Posterior cingulate gyrus (tissue), 11 donors: Measurements from ENCODE around the gene DUSP8.

Experiments
- DNase-seq, 10 donors: peaks; one replicate each; pipeline versions ENCODE4 v3.0.0 to v3.0.0-alpha.2; 2020 to 2021; ENCODE audit warnings: mixed read lengths in 3 of 10
- intact Hi-C: fragments of 100-400 bp; cut with DNase I; formaldehyde crosslinking; loops from one replicate; pipeline ENCODE4 v1.15.1; 2023

Gene DUSP8

DNA sequence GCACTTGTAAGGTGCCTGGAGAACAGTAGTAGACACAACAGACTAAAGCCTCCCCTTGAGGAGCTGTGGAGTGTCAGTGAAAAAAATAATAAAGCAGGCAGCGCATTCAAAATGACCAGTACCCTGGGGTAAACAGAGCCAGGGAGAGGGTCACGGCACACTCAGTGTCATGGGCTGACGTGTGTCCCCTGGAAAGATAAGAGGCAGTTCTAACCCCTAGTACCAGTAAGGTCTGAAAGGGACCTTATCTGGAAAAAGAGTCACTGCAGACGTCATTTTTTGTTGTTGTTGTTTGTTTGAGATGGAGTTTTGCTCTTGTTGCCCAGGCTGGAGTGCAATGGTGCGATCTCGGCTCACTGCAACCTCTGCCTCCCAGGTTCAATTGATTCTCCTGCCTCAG is 32.0 kb downstream of the DUSP8 start:
- no peak for DNase-seq
- intact Hi-C loops, result no loop called here

DNA sequence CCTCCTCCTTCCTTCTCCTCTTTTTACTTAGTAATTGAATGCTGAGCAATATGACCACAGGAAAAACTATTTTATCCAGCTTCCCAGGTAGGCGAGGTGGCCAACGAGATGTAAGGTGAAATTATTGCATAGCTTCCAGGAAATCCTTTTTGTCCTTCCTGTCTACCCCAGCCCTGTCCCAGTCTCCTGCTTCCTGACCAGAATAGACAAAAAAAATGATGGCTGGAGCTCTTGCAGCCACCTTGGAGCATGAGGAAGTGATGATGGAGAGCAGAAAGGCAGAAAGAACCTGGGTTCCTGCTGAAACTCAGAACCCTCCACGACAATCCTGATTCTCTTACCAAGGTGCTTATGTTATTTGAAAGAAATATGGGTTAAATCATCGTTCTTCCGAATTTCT is 33.9 kb downstream of the DUSP8 start:
- DNase-seq, result no peak
- intact Hi-C loops, result no loop called here

DNA sequence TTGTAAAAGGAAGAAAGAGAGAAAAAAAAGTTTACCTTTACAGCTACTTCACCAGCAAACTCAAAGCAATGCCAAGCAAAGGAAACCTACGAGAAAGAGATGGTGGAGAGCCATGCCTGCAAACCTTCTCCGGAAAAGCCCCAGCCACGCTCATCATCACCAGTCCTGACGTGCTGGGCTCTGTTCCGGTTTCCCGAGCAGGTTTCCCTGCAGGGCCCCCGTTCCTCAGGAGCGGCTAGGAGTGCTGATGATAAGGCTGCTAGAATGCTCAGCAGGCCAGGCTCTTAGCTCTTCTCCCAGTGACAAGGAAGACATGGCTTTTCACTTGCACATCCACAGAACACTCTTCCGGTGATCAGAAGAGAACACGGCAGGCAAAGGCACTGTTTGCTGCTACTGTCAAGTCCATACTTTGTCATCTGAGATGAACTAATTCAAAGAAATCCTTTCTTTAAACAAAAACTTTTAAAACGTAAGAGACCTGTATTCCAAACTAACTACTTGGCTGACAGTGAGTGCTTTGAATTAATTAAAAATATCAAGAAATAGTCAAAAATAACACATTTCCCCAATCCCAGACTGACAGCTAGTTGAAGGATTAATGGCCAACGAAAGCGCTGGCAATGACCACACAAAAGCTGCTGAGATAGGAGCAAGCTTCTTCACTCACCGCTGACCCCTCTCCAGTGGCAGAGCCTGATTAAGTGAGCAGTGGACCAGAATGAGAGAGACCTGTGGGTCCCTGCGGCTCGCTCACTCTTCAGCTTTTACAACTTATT is 35.8 kb downstream of the DUSP8 start:
- DNase-seq, result peak in 2 of 10 donors; percentile 48 to 66
- intact Hi-C loops, result no loop called here

DNA sequence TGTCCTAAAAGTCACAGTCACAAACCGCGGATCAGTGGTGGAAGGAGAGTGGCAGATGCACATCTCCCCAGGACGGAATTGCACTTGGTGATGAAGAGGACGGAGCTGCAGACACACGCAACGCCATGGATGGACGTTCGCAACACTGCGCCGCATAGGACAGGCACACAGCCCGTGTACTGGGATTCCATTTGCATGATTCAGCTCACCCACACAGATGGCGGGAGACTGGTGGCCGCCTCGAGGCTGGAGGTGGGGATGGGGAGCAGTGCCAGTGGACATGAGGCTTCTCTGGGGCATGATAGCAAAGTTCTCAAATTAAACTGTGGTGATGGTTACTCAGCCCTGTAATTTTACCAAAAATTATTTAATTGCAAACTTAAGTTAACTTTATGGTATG is 37.4 kb downstream of the DUSP8 start:
- intact Hi-C loops, result no loop called here
- DNase-seq, result peak in 3 of 10 donors; percentile 57 to 93 (median 84)

DNA sequence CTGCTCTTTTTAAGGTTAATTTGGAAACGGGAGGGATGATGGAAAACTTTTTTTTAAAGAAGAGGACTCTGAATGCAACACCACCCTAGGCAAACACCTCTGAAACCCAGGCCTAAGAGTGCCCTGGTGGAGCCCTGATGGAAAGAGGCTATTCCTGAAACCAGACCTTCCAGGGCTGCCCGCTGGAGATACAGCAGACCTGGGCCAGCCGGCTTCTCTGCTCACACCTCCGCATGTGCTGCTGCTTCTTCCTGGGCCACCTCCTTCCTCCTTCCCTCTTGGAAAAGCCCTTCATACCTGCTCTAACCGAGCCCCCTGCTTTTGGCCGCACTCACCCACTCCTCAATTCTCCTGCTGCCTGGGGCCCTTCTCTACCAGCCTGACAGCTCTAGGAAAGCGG is 37.9 kb downstream of the DUSP8 start:
- intact Hi-C loops, result no loop called here

DNA sequence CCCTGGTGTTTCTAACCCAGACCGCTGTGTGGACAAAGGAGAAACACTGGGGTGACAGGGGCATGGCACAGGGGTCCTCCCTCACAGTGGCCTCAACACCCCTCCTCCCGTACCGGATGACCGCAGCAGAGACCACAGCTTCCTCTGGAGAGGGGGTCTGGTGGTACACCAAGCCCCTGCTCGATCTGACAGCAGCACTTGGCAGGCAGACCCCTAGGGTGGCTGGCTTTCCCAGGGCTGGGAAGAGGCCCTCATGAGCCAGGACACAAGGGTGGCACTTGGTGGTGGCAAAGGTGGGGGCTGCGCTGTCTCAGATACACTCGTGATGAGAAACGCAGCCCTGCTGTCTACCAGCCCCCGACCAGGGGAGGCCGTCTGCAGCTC is 38.7 kb downstream of the DUSP8 start:
- intact Hi-C loops, result no loop called here
- DNase-seq, result peak in 1 of 10 donors; percentile 77

More for the DNA sequence above, 37.9 kb downstream of the DUSP8 start:
- peak in 2 of 10 donors; percentile 64 to 80 for DNase-seq

DNA sequence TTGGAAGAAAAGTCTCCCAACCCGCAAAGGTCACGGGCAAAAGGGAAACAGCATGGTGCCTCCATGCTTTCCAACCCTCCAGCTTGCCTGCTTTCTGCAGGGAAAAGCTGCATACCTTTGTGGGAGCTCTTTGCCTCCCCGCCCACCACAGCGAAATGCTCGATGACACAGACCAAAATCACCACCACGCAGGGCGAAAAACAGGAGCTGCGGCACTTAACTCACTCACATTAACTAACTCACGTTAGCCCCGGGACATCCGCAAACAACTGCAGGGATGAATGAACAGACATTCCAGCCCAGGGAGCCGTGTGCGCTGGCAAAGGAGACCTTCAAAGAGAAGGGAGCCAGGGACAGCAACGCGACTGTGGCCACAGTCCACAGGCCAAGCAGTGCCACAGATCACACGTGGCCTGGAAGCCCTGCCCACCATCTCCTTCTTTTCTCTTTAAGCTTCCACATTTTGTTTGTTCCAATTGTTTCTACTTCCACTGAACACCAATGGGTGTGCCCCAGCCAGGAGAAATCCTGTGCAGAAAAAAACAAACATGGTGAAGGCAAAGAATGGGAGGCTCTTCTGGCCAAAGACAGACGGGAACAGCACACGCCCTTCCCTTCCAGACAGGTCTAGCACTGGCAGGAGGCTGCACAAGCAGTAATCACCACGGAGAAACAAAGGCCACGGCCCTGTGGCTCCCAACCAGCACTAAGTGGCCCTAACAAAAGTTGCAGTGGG is 39.3 kb downstream of the DUSP8 start:
- DNase-seq, result peak in 1 of 10 donors; percentile 84
- intact Hi-C loops, result no loop called here

DNA sequence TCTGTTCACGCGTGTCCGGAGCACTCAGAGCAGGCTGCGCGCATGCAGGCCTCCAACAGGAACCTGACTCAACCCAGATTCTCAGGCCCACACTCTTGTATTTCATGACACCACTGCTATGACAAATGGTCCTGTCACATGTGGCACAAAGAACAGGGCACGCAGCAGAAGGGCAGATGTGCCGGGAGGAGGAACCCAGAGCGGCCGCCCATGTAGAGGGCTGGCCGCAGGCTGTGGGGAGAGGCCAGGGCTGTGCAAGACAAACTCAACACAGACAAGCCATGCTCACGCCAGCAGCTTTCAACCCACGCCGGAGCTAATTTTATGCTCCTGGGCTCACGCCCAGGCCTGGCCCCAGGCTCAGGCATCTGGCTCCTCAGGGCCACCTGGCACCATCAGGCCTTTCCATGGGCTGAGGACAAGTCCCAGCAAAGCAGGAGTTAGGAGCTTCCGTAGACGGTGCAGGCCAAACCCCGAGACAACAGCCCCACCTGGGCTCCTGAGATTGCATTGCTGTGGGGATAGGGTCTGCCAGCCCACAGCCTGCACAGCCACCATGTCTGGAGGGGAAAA is 40.0 kb downstream of the DUSP8 start:
- peak in 9 of 10 donors; percentile 43 to 96 (median 72) for DNase-seq
- intact Hi-C loops, result no loop called here

DNA sequence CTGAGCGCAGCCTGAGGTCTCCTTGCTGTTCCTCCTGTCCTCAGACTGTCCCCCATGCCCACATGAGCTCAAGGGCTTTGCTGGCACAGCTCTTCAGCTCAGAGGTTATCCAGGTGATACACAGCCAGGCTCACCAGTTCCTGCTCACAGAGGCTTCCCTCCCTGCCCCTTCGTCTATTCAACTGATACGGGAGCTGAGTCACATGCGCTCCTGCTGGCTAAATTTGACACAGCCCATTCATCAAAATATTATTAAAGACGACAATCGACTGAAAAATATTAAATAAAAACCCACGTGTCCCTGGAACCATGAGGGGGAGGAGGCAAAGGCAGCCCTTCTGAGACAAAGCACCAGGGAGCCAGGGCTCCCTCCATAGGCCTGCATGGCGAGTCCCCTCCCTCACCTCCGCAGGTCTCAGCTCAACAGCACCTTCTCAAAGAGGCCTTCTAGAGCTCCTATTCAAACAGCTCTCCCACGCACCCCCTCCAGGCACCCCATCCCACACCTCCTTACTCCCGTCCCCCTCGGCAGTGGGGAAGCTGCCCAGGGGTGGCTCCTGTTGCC is 40.5 kb downstream of the DUSP8 start:
- DNase-seq, result no peak
- intact Hi-C loops, result no loop called here

DNA sequence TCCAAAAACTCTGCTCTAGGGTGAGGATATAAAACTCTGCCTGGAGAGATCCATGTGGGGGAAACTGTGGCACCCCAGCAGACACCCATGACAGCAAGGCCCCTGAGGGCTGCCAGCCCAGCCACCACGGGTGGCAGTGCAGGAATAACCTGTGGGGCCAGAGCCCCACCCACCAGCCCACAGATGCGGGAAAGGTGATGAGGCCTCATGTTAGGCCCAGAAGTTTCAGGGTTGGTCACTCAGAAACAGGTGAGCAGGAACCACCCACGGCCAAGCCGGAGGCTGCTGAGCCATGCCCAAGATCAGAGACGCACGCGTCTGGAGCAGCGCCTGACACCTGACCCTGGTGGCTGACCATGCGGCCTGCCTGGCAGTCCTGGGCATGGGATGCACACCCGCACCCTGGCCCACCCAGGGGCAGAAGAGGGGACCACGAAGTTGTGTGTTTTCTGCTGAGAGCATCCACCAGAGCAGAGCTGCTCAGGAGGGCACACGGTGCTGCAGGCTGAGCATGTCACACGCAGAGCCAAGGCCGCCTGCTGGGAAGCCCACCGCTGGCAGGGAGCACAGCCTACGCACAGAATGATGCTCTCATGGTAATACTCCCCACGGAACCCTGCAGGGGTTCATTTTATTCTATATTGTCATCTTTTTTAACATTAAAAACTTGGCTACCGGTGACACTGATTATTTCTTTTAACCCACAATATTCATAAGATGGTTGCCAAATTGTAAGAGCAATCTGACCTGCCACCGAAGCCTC is 41.2 kb downstream of the DUSP8 start:
- no peak for DNase-seq
- intact Hi-C loops, result no loop called here

DNA sequence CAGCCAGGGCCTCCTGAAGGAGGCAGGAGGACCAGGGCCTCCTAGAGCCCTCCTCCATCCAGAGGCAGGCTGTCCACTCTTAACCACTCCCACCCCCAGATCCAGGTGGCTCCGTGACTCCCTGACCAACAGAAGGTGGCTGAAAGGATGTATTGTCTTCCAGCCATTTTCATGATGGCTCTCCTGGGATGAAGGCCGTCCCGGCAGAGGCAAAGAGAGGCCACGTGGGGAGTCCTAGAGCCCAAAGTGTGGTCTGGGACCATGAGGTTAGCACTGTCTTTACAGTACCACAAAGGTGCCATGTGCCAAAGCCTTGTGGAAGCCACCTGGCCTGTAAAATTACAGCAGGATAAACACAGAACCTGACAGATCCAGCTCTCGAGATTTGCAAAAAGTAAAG is 42.3 kb downstream of the DUSP8 start:
- intact Hi-C loops, result no loop called here
- no peak for DNase-seq

DNA sequence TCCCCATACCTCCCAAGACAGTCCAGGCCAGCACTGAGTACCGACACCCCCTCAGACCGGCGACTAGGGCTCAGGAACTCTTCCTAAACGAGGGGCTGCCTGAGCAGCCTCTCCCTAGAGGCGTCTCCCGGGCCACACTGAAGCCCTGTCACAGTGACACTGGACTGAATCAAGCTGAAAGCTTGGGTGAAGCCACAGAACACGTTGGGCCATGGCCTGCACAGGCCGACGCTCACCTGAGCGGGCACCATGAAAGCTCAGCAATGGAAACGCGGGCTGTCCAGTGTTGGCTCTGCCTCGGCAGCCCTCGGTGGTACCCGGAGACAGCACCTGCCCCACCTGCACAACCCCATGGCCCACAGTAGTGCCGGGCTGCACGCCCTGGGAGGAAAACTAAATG is 42.8 kb downstream of the DUSP8 start:
- intact Hi-C loops, result no loop called here
- DNase-seq, result no peak

DNA sequence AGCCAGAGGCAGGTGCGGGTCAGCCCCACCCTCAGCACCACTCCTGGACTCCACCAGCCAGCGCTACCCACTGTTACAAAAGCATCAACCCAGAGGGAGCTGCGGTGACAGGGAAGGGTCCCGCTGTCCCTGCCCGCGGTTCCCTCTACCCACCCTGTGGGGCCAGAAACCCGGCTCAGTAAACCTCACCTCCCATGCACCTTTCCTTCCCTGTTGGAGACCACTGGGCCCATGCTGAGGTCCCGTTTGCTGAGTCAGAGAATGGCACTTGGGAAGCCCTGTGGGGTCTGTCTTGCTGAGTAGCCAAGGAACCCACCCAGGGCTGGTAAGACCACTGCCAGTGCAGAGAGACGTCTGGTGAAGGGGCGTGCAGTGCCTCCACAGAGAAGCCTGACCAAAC is 43.4 kb downstream of the DUSP8 start:
- DNase-seq, result no peak
- intact Hi-C loops, result no loop called here

DNA sequence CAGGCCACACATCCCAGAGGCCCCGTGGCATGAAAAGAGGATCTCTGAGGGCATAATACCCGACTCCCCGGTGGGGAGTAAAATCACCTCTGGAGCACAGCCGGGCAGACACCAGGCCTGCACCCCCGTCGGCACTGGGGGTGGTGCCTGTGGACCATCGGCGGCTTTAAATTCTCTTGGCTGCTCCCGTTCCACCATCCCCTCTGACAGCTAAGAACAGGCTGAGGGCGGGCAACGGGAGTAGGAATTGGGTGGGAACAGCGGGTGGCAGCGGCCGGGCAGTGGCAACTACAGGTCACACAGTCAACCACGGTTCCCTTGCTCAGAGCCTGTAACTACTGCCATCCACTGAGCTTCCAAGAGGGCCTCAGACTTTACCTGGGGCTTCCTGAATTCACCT is 45.3 kb downstream of the DUSP8 start:
- no peak for DNase-seq
- intact Hi-C loops, result no loop called here

DNA sequence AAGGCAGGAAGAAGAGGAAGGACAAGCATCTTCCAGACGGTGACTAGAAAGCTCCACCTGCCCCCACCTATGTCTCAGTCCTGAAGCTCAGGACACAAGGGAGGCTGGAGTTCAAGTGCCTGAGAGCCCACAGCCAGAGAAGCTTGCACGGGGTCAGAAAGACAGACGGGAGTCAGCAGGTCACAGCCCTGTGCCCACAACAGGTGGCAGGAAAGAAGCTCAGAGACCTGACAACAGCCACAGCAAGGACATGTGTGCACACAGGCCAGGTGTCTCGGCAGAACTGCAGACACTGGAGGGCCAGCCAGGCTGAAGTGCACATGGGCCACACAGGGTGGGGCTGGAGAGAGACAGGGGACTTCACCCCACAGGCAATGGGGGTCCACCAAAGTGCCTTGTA is 48.3 kb downstream of the DUSP8 start:
- DNase-seq, result no peak
- intact Hi-C loops, result no loop called here

DNA sequence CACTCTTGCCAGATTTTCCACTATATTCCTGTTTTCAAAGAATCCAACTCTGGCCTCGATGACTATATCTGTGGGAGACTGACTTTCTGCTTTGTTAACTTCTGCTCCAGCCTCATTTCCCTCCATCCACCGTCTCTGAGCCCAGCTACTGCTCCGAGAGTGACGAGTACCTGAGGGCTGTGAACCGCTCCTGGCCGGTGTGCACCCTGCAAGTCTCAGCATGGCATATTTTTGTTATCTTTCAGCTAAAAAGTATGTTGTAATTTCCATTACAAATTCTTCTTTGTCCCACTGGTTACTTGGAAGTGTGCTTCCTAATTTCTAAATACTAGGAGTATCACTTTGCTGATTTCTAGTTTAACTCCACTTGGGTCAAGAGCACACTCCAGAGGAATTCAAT is 49.0 kb downstream of the DUSP8 start:
- DNase-seq, result no peak
- intact Hi-C loops, result no loop called here

DNA sequence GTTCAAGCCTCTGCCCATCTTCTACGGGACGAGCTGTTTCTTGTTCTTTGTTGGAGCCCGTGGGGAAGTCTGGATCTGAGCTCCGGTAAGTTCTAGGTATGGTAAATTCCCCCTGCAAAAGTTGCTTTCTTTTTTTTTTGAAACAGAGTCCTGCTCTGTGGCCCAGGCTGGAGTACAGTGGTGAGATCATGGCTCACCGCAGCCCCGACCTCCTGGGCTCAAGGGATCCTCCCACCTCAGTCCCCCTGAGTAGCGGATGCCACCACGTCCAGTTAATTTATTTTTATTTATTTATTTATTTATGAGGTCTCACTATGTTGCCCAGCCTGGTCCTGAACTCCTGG is 50.0 kb downstream of the DUSP8 start:
- DNase-seq, result no peak
- intact Hi-C loops, result no loop called here

DNA sequence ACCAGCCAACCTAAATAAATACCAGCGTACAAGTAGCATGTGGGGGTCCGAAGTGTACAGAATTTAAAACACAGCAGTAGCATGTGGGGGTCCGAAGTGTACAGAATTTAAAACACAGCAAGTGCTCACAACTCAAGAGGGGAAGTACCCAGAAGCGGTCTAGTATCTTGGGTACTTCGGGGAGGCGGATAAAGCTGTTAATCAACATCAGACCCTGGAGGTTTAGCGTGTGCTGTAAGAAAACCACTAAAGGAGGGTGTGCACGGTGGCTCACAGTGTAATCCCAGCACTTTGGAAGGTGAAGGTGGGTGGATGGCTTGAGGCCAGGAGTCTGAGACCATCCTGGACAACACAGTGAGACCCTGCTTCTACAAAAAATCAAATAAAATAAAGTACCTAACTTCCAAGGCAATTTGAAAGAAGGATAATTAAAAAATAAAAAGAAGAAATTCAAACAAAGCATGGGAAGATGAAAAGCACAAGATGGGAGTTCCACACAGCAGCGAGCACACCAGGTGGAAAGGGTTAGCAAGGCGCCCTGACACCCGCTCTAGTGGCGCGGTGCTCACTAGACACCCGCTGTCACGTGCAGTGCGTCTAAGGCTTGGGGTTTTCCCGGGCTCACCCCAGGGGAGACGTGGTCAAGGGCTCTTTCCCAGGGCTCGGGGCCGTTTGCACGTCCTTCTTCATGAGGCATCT is 50.5 kb downstream of the DUSP8 start:
- intact Hi-C loops, result no loop called here
- DNase-seq, result no peak

DNA sequence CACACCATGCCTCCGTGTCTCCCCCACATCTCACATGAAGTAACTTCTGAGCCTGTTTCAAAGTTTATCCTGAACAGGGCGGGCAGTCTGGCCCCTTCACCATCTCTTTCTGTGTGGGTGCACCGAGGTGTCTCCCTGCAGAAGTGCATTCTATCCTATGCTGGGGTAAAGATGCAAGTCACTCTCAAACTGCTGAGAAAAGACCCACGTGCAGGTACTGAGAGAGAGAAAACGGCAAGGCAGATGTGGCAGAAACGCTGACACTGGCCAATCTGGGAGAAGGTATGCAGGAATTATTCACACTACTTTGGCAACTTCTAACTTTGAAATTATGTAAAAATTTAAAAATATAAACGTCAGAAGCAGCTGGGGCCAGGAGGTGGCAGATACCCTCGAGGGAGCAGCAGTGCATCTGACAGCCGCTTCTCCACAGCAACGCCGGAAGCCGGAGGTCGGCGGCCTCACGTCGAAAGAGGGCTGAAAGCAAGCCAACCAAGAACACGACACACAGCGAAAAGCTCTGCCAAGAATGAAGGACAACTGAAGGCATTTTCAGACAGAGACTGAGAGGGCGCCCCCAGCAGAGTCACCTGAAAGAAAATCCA is 51.3 kb downstream of the DUSP8 start:
- intact Hi-C loops, result no loop called here
- no peak for DNase-seq

DNA sequence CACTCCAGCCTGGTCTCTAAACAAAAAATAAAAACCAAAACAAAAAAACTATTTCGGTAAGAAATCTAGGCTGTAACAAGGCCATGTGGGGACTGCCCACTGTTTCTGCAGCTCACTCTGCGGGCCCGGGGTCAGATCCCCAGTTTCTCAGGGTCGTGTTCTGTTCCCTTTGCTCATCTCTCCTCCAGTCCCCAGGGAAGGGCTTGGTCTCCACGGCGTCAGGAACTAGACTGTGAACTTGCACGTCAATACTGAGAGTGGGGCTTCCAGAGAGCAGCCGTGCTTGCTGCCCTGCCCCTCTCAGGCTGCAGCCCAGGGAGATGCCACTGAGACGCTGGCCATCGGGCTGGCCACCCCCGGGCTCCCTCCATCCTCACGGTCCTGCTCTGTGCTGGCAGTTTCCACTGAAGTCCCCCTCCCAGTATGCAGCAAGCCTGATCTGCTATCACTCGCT is 51.8 kb downstream of the DUSP8 start:
- intact Hi-C loops, result no loop called here
- peak in 1 of 10 donors; percentile 24 for DNase-seq
